ENCODE results near the gene VENTX. TPM values are rescaled to one million over a fixed set of nuclear protein-coding genes. Genes with fewer than 3 reads are reported as not detected.

Gene VENTX
- total RNA-seq, 1 donor from 2014 or later: not detected

DNA sequence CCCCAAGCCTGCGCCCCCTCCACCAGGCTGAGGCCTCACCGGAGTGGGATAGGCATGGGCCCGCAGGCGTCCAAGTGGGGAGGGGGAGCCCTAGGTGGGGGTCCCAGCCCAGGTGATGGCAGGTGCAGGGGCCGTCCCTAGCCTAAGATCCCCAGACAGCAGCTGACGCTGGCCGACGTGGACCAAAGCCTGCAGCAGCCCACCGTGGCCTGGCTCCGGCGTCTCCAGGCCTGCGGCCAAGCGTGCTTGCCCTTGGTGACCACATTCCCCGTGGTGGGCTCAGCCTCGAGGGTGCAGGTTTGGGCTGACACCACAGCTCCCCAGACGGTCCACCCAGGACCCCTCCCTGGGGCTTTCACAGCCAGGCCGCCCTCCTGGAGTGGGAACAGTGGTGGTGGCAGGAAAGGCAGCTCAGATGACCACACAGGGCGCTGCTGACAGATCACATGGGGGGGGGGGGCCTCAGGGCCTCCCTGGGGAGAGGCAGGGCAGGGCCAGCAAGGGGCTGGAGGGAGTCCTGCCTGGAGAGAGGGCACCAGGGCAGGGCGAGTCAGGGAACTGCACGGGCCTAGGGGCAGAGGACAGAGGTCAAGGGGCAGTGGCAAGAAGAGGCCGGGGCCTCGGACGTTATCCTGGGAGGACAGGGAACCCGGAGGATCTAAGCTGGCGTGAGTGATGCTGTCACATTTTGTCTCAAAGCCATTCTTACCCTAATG is 39.8 kb downstream of the VENTX start:
- H3K9me3 ChIP-seq (ENCODE audit: control insufficient read depth in 3 of 3, low read length in 3 of 3): no peaks in the 10 kb centered on the region
- H3K27me3 ChIP-seq (ENCODE audit: control insufficient read depth in 3 of 3, insufficient read depth in 3 of 3, low read length in 3 of 3): peaks cover 5 to 32% (median 26%) of the 10 kb centered on the region in 3 donors
- H3K4me1 ChIP-seq (ENCODE audit: control insufficient read depth in 3 of 3, insufficient read depth in 3 of 3, low read length in 3 of 3): peaks cover 0 to 7% (median 4%) of the 10 kb centered on the region in 3 donors
- no peak overlapping the region for H3K27ac ChIP-seq (ENCODE audit: low read depth, low read length)
- no peak overlapping the region for H3K9ac ChIP-seq (ENCODE audit: low read depth in 1 of 3, low read length in 3 of 3)
- H3K36me3 ChIP-seq (ENCODE audit: control insufficient read depth in 3 of 3, insufficient read depth in 3 of 3, low read length in 3 of 3): peaks cover 29 to 34% (median 32%) of the 10 kb centered on the region in 3 donors
- no peak overlapping the region for H3K4me3 ChIP-seq (ENCODE audit: low read length in 3 of 3)

- H3K4me1 ChIP-seq (ENCODE audit: control insufficient read depth in 3 of 3, insufficient read depth in 3 of 3, low read length in 3 of 3): peaks cover 0 to 7% (median 4%) of the 10 kb centered on the region in 3 donors
- no peak overlapping the region for H3K27ac ChIP-seq (ENCODE audit: low read depth, low read length)
- H3K9me3 ChIP-seq (ENCODE audit: control insufficient read depth in 3 of 3, low read length in 3 of 3): no peaks in the 10 kb centered on the region
- H3K27me3 ChIP-seq (ENCODE audit: control insufficient read depth in 3 of 3, insufficient read depth in 3 of 3, low read length in 3 of 3): peaks cover 5 to 32% (median 26%) of the 10 kb centered on the region in 3 donors
- peaks cover 35 to 40% (median 39%) of the 10 kb centered on the region in 3 donors for H3K36me3 ChIP-seq (ENCODE audit: control insufficient read depth in 3 of 3, insufficient read depth in 3 of 3, low read length in 3 of 3)
- H3K9ac ChIP-seq (ENCODE audit: low read depth in 1 of 3, low read length in 3 of 3): no peak overlapping the region
- no peak overlapping the region for H3K4me3 ChIP-seq (ENCODE audit: low read length in 3 of 3)
These were observed 40.4 kb downstream of the VENTX start for GRCh38 chr10:133277993-133278576.

GRCh38 chr10:133278577-133279265 is 41.1 kb downstream of the VENTX start:
- H3K4me1 ChIP-seq (ENCODE audit: control insufficient read depth in 3 of 3, insufficient read depth in 3 of 3, low read length in 3 of 3): peaks cover 0 to 7% (median 4%) of the 10 kb centered on the region in 3 donors

DNA sequence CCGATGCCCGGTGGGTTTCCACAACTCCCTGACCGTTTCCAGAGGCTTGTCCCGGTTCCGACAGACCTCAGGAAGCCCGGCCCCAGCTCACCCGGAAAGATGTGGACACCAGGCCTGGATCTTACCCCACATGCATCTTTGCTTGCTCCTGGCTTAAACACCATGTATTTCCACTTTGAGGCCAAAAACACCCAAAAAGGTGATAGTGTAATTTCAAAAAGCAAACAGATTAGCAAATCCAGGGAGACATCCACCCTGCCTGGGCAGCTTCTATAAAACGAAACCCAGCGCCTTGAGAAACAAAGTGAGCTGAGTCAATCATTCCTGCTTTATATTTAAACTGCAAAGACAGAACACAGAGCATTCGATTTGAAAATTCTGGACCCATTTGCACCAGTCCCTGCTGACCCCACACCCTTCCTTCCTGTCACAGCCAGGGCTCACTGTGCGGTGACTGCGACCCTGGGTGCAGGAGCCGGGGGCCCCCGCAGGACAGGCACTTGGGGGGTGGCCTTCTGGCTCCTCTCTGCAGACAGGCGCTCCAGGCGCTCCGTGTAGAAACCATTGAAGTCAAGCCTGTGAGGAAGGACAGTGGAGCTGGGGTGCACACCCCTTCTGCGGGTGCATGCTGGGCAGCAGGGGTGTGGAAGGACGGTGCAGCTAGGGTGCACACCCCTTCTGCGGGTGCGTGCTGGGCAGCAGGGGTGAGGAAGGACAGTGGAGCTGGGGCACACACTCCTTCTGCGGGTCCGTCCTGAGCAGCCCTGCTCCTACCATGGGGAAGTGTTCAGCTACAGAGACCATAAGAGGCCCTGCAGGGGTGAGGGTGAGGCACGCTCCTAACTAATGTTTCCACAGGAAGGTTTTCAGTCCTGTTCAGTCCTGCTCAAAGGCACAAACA is 41.9 kb downstream of the VENTX start:
- Histone ChIP-seq H3K9ac (ENCODE audit: low read depth in 1 of 3, low read length in 3 of 3) (no peak overlapping the region), H3K36me3 (ENCODE audit: control insufficient read depth in 3 of 3, insufficient read depth in 3 of 3, low read length in 3 of 3) (peaks cover 49 to 55% (median 54%) of the 10 kb centered on the region in 3 donors), H3K4me1 (ENCODE audit: control insufficient read depth in 3 of 3, insufficient read depth in 3 of 3, low read length in 3 of 3) (peaks cover 0 to 7% (median 4%) of the 10 kb centered on the region in 3 donors), H3K27me3 (ENCODE audit: control insufficient read depth in 3 of 3, insufficient read depth in 3 of 3, low read length in 3 of 3) (peaks cover 5 to 28% (median 24%) of the 10 kb centered on the region in 3 donors), H3K27ac (ENCODE audit: low read depth, low read length) (no peak overlapping the region), H3K4me3 (ENCODE audit: low read length in 3 of 3) (no peak overlapping the region), H3K9me3 (ENCODE audit: control insufficient read depth in 3 of 3, low read length in 3 of 3) (no peaks in the 10 kb centered on the region)

More at GRCh38 chr10:133278577-133279265, 41.1 kb downstream of the VENTX start:
- peaks cover 5 to 32% (median 26%) of the 10 kb centered on the region in 3 donors for H3K27me3 ChIP-seq (ENCODE audit: control insufficient read depth in 3 of 3, insufficient read depth in 3 of 3, low read length in 3 of 3)
- H3K9ac ChIP-seq (ENCODE audit: low read depth in 1 of 3, low read length in 3 of 3): no peak overlapping the region
- H3K9me3 ChIP-seq (ENCODE audit: control insufficient read depth in 3 of 3, low read length in 3 of 3): no peaks in the 10 kb centered on the region
- H3K36me3 ChIP-seq (ENCODE audit: control insufficient read depth in 3 of 3, insufficient read depth in 3 of 3, low read length in 3 of 3): peaks cover 42 to 47% (median 45%) of the 10 kb centered on the region in 3 donors
- no peak overlapping the region for H3K27ac ChIP-seq (ENCODE audit: low read depth, low read length)
- no peak overlapping the region for H3K4me3 ChIP-seq (ENCODE audit: low read length in 3 of 3)

GRCh38 chr10:133280391-133281059 is 42.9 kb downstream of the VENTX start:
- H3K27me3 ChIP-seq (ENCODE audit: control insufficient read depth in 3 of 3, insufficient read depth in 3 of 3, low read length in 3 of 3): peaks cover 5 to 20% (median 14%) of the 10 kb centered on the region in 3 donors
- no peak overlapping the region for H3K27ac ChIP-seq (ENCODE audit: low read depth, low read length)
- no peak overlapping the region for H3K4me3 ChIP-seq (ENCODE audit: low read length in 3 of 3)
- H3K9me3 ChIP-seq (ENCODE audit: control insufficient read depth in 3 of 3, low read length in 3 of 3): no peaks in the 10 kb centered on the region
- H3K4me1 ChIP-seq (ENCODE audit: control insufficient read depth in 3 of 3, insufficient read depth in 3 of 3, low read length in 3 of 3): peaks cover 0 to 7% (median 4%) of the 10 kb centered on the region in 3 donors
- no peak overlapping the region for H3K9ac ChIP-seq (ENCODE audit: low read depth in 1 of 3, low read length in 3 of 3)
- peaks cover 58 to 64% (median 63%) of the 10 kb centered on the region in 3 donors for H3K36me3 ChIP-seq (ENCODE audit: control insufficient read depth in 3 of 3, insufficient read depth in 3 of 3, low read length in 3 of 3)

DNA sequence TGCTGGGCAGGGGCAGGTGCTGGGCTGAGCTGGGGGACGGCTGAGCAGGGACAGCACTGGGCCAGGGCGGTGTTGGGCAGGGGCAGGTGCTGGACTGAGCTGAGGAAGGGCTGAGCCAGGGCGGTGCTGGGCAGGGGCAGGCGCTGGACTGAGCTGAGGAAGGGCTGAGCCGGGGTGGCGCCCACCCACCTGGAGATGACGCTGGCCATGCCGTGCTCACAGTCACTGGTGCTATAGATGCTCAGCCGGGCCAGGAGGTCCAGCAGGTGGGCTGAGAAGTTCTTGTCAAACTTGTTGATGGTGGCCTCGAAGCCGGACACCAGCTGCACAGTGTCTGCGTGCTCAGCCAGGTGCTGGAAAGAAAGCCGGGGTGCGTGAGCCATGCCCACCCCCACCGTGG is 43.4 kb downstream of the VENTX start:
- Histone ChIP-seq H3K9ac (ENCODE audit: low read depth in 1 of 3, low read length in 3 of 3) (no peak overlapping the region), H3K36me3 (ENCODE audit: control insufficient read depth in 3 of 3, insufficient read depth in 3 of 3, low read length in 3 of 3) (peaks cover 63 to 70% (median 67%) of the 10 kb centered on the region in 3 donors), H3K4me1 (ENCODE audit: control insufficient read depth in 3 of 3, insufficient read depth in 3 of 3, low read length in 3 of 3) (peaks cover 0 to 7% (median 4%) of the 10 kb centered on the region in 3 donors), H3K4me3 (ENCODE audit: low read length in 3 of 3) (no peak overlapping the region), H3K27me3 (ENCODE audit: control insufficient read depth in 3 of 3, insufficient read depth in 3 of 3, low read length in 3 of 3) (peaks cover 2 to 15% (median 9%) of the 10 kb centered on the region in 3 donors), H3K27ac (ENCODE audit: low read depth, low read length) (no peak overlapping the region), H3K9me3 (ENCODE audit: control insufficient read depth in 3 of 3, low read length in 3 of 3) (no peaks in the 10 kb centered on the region)

DNA sequence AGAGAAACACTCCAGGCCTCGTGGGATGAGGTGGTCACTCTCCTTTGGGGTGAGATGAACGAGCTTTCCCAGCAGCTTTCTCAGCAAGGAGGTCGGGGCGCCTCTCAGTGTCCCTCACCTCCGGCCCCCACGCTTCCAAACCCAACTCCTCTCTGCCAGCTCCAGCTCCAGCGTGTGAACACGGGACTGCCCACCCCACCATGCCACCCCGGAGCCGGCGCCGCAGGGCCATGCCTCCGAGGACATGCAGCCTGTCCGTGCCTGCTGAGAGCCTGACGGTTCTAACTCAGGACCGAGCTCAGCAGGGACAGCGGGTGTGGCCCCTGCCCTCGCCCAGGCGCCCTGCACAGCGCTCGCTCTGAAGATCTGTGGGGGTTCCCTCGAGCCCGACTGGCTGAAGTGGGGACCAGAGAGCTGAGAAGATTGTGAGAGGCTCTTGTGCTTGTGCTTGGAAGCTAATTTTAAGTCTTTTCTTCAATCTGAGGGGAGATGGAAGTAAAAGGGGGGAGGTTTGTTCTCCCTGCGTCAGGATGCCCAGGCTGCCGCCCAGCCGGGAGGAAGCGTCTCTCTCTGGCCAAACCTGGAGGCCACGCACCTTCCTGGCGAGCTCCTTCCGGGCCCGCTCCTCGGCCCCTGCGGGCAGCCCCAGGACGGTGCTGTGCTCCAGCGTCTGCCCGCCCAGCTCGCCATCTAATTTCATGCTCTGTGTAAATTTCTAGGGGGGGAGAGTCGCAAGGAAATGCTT is 44.1 kb downstream of the VENTX start:
- no peak overlapping the region for H3K27ac ChIP-seq (ENCODE audit: low read depth, low read length)
- peaks cover 69 to 77% (median 69%) of the 10 kb centered on the region in 3 donors for H3K36me3 ChIP-seq (ENCODE audit: control insufficient read depth in 3 of 3, insufficient read depth in 3 of 3, low read length in 3 of 3)
- H3K9ac ChIP-seq (ENCODE audit: low read depth in 1 of 3, low read length in 3 of 3): no peak overlapping the region
- peaks cover 0 to 7% (median 0%) of the 10 kb centered on the region in 3 donors for H3K4me1 ChIP-seq (ENCODE audit: control insufficient read depth in 3 of 3, insufficient read depth in 3 of 3, low read length in 3 of 3)
- peaks cover 0 to 9% (median 5%) of the 10 kb centered on the region in 3 donors for H3K27me3 ChIP-seq (ENCODE audit: control insufficient read depth in 3 of 3, insufficient read depth in 3 of 3, low read length in 3 of 3)
- H3K4me3 ChIP-seq (ENCODE audit: low read length in 3 of 3): no peak overlapping the region
- H3K9me3 ChIP-seq (ENCODE audit: control insufficient read depth in 3 of 3, low read length in 3 of 3): no peaks in the 10 kb centered on the region

- H3K9ac ChIP-seq (ENCODE audit: low read depth in 1 of 3, low read length in 3 of 3): no peak overlapping the region
- peaks cover 0 to 7% (median 0%) of the 10 kb centered on the region in 3 donors for H3K4me1 ChIP-seq (ENCODE audit: control insufficient read depth in 3 of 3, insufficient read depth in 3 of 3, low read length in 3 of 3)
- no peaks in the 10 kb centered on the region for H3K27me3 ChIP-seq (ENCODE audit: control insufficient read depth in 3 of 3, insufficient read depth in 3 of 3, low read length in 3 of 3)
- H3K27ac ChIP-seq (ENCODE audit: low read depth, low read length): no peak overlapping the region
- peaks cover 76 to 84% (median 77%) of the 10 kb centered on the region in 3 donors for H3K36me3 ChIP-seq (ENCODE audit: control insufficient read depth in 3 of 3, insufficient read depth in 3 of 3, low read length in 3 of 3)
- no peak overlapping the region for H3K4me3 ChIP-seq (ENCODE audit: low read length in 3 of 3)
- no peaks in the 10 kb centered on the region for H3K9me3 ChIP-seq (ENCODE audit: control insufficient read depth in 3 of 3, low read length in 3 of 3)
These were observed 45.3 kb downstream of the VENTX start for GRCh38 chr10:133282846-133283390.

All from skeletal muscle tissue (tissue), 4 donors.